ENCODE data around the gene DHX34. TPM values are rescaled to one million over a fixed set of nuclear protein-coding genes. Genes with fewer than 3 reads are reported as not detected.

Gene DHX34
- total and polyA plus RNA-seq, 9 of the 15 experiments (the other 6 are each of a cell fraction or from before 2014, with no cell fraction given) = 0.36 to 42.0 (median 15.0) TPM

GRCh38 chr19:47389150-47389556 lies 40.0 kb downstream of the DHX34 start:
- no peak for FAIRE-seq
- H3K4me3 ChIP-seq = no peak overlapping the region
- no peak overlapping the region for H3K27ac ChIP-seq (ENCODE audit: extremely low read depth, low read depth, low read length)
- POLR2A ChIA-PET = no interaction called here
- H3K4me2 ChIP-seq (ENCODE audit: insufficient read depth, low read length) = no peak overlapping the region
- 15% methylated on average over 9 of the region's 9 CpGs for WGBS (ENCODE audit: insufficient coverage, low coverage, missing lambda C conversion rate)
- H3K79me2 ChIP-seq (ENCODE audit: control insufficient read depth, insufficient read depth, low read length) = no peaks in the 10 kb centered on the region
- H3K27me3 ChIP-seq (ENCODE audit: control insufficient read depth in 2 of 2, insufficient read depth in 2 of 2, low read length in 2 of 2) = peaks cover 6 to 20% of the 10 kb centered on the region in 2 experiments; a peak in 4 of 5 replicates
- no peak for ATAC-seq
- no peaks in the 10 kb centered on the region for H3K36me3 ChIP-seq (ENCODE audit: control insufficient read depth, insufficient read depth, low read length)
- in situ Hi-C loops (cut with MboI) = no loop called here
- TF ChIP-seq HLTF (IDR thresholded peaks at IDR 0.05) (no peak), HDAC1 (IDR thresholded peaks at IDR 0.05) (no peak), JUN (IDR thresholded peaks at IDR 0.05; ENCODE audit: borderline replicate concordance, low read depth, low read length) (no peak), JUN (CRISPR knock-in tag; IDR thresholded peaks at IDR 0.05; ENCODE audit: borderline replicate concordance) (no peak), ELF4 (CRISPR knock-in tag; IDR thresholded peaks at IDR 0.05) (no peak), E2F5 (CRISPR knock-in tag; IDR thresholded peaks at IDR 0.05) (no peak), ZNF584 (CRISPR knock-in tag; IDR thresholded peaks at IDR 0.05; ENCODE audit: low read depth) (no peak), CCAR2 (IDR thresholded peaks at IDR 0.05; ENCODE audit: low read depth, low read length) (no peak), BRF1 (IDR thresholded peaks at IDR 0.05; ENCODE audit: borderline replicate concordance, extremely low read depth, insufficient read length) (no peak), ZSCAN32 (CRISPR knock-in tag; IDR thresholded peaks at IDR 0.05) (no peak), ZNF57 (CRISPR knock-in tag; IDR thresholded peaks at IDR 0.05) (no peak), ETV6 (IDR thresholded peaks at IDR 0.05; ENCODE audit: borderline replicate concordance in 1 of 2, low read depth in 2 of 2, low read length in 1 of 2) (no peak), ETV6 (CRISPR knock-in tag; IDR thresholded peaks at IDR 0.05; ENCODE audit: borderline replicate concordance) (no peak), KDM2B (CRISPR knock-in tag; IDR thresholded peaks at IDR 0.05) (no peak), BRD9 (IDR thresholded peaks at IDR 0.05; ENCODE audit: low read depth, partially characterized antibody) (no peak), ZNF184 (CRISPR knock-in tag; IDR thresholded peaks at IDR 0.05) (no peak)
- H3K9me1 ChIP-seq (ENCODE audit: control insufficient read depth, insufficient read depth, low read length) = no peaks in the 10 kb centered on the region
- CTCF ChIA-PET (ENCODE audit: low intra/inter-chr PET ratio) = no interaction called here
- no peak overlapping the region for H3K9ac ChIP-seq (ENCODE audit: insufficient read depth in 1 of 2, low read depth in 2 of 2, low read length in 2 of 2)
- H3K4me1 ChIP-seq (replicated peaks in 1 of 2; ENCODE audit: control insufficient read depth in 2 of 2, insufficient read depth in 2 of 2, low read length in 2 of 2) = no peaks in the 10 kb centered on the region
- no peaks in the 10 kb centered on the region for H4K20me1 ChIP-seq (replicated peaks; ENCODE audit: control insufficient read depth, insufficient read depth, low read length)
- no peak for DNase-seq (ENCODE audit: extremely low read depth in 1 of 4, low spot score in 3 of 4)
- H2AFZ ChIP-seq (ENCODE audit: low read depth, low read length) = no peak overlapping the region
- H3K9me3 ChIP-seq (replicated peaks; ENCODE audit: control insufficient read depth, insufficient read depth, low read depth, low read length) = no peaks in the 10 kb centered on the region
- intact Hi-C loops (cut with micrococcal nuclease) = no loop called here
- no TSS peak for BruUV-seq (replicated peaks)
